ENCODE results near the gene CHRND. TPM values are rescaled to one million over a fixed set of nuclear protein-coding genes. Genes with fewer than 3 reads are reported as not detected.

Gene CHRND
- total and polyA plus RNA-seq, 2 of the 8 experiments (the other 6 are each of a cell fraction or from before 2014, with no cell fraction given): 0.24 TPM; not detected in 1

DNA sequence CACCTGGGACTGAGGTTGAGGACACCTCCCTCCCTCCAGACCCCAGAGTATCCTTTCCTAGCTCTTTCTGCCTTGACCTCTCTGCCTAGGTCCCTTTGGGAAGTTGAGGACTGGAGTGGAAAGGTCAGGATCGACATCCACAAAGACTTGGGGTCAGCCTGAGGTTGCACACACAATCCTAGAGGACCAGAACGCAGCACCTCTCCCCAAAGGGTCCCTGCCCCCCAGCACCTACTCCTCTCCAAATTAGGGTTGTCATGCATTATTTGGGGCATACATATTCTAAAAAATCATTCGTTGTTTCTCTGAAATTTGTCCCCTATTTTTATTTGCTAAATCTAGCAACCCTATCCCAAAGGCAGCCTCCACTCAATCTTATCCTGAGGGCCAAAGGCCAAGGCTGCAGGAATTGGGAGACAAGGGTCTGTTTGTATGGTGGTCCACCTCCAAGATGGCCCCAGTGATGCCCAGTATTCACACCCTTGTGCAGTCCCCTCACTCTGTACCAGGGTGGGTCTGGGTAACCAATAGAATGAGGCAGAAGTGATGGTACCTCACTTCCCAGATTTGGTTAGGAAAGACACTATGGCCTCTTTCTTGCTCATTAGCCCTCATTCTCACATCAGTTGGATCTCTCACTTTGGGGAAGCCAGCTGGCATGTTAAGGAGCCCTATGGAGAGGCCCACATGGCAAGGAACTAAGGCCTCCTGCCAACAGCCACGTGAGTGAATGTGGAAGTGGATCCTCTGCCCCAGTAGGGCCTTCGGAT is 10.0 kb downstream of the CHRND start:
- Histone ChIP-seq H3K23me2 (ENCODE audit: low read depth, low read length) (0 out of 2 replicates have a peak, but pooled peaks cover 1% of the 10 kb centered on the region), H3K18ac (ENCODE audit: extremely low read depth, low read length) (no peak overlapping the region), H3K4ac (replicated peaks; ENCODE audit: insufficient read length, low read depth, low read length) (no peak overlapping the region), H3K27ac (ENCODE audit: low read depth, low read length) (no peak overlapping the region), H3K27me3 (replicated peaks in 1 of 4; ENCODE audit: control insufficient read depth in 3 of 4, extremely low read depth in 1 of 4, insufficient read depth in 3 of 4, low read length in 3 of 4) (no peaks in the 10 kb centered on the region), H2BK120ac (replicated peaks; ENCODE audit: low read depth, low read length) (no peak overlapping the region), H4K8ac (ENCODE audit: extremely low read depth, insufficient read depth, low read length) (no peak overlapping the region), H3K79me1 (ENCODE audit: low read depth, low read length) (no peaks in the 10 kb centered on the region), H2BK20ac (ENCODE audit: low read length) (no peak overlapping the region), H4K5ac (ENCODE audit: insufficient read length, low read depth, low read length) (no peak overlapping the region), H3K36me3 (ENCODE audit: control insufficient read depth in 2 of 4, insufficient read depth in 4 of 4, low read length in 3 of 4) (no peaks in the 10 kb centered on the region), H3K56ac (replicated peaks; ENCODE audit: insufficient read length, low read depth, low read length) (no peak overlapping the region), H3K9me3 (ENCODE audit: insufficient read depth in 2 of 2, low read depth in 1 of 2, low read length in 1 of 2) (0 out of 4 replicates have a peak, but pooled peaks cover 0 to 5% of the 10 kb centered on the region in 2 experiments), H4K20me1 (replicated peaks in 1 of 2; ENCODE audit: control insufficient read depth in 1 of 2, insufficient read depth in 2 of 2, low read length in 2 of 2) (no peaks in the 10 kb centered on the region), H2AFZ (ENCODE audit: low read length) (no peak overlapping the region), H3K4me2 (ENCODE audit: insufficient read depth in 1 of 2, low read depth in 2 of 2, low read length in 2 of 2) (no peak overlapping the region), H3K9ac (replicated peaks in 1 of 4; ENCODE audit: extremely low read depth in 1 of 4, low read depth in 3 of 4, low read length in 3 of 4) (no peak overlapping the region), H3K23ac (ENCODE audit: insufficient read length) (no peak overlapping the region), H3K14ac (ENCODE audit: insufficient read length) (no peak overlapping the region), H4K91ac (replicated peaks; ENCODE audit: insufficient read length, low read length) (no peak overlapping the region), H2BK15ac (ENCODE audit: low read length) (no peak overlapping the region), H2AK5ac (ENCODE audit: low read depth, low read length) (no peak overlapping the region), H3K4me1 (replicated peaks in 1 of 4; ENCODE audit: control insufficient read depth in 3 of 4, insufficient read depth in 4 of 4, low read length in 3 of 4) (peaks cover 0 to 18% (median 11%) of the 10 kb centered on the region in 4 experiments; a peak in 6 of 7 replicates), H3K4me3 (ENCODE audit: extremely low read depth in 1 of 4, insufficient read depth in 2 of 4, low read depth in 3 of 4, low read length in 4 of 4) (no peak overlapping the region), H2BK12ac (ENCODE audit: low read depth, low read length) (no peak overlapping the region), H2BK5ac (ENCODE audit: low read depth, low read length) (no peak overlapping the region), H3K79me2 (ENCODE audit: control insufficient read depth in 1 of 2, insufficient read depth in 2 of 2, low read length in 2 of 2) (no peaks in the 10 kb centered on the region)
- DNase-seq (ENCODE audit: low read depth in 1 of 2, low spot score in 2 of 2): no peak
- POLR2A ChIA-PET (ENCODE audit: partially characterized antibody): interaction anchor here (1.3 to 1.9 kb wide), 2 partner anchors 10 to 12 kb away, joined by 4 to 5 read pairs; partner anchors contain the start of gene CHRND
- CTCF ChIA-PET (ENCODE audit: partially characterized antibody): interaction anchor here (0.6 to 5.5 kb wide), 5 partner anchors 9 to 64 kb away, joined by 3 to 29 read pairs (median 21); partner anchors contain the start of genes CHRND and PRSS56
- FAIRE-seq: no peak
- WGBS, 2 experiments (ENCODE audit: extremely low coverage in 1 of 2, insufficient coverage in 1 of 2, insufficient read length in 1 of 2, insufficient replicate concordance in 2 of 2, low coverage in 1 of 2, low lambda C conversion rate in 2 of 2, missing lambda C conversion rate in 1 of 2): 92% methylated on average over 5 of the region's 5 CpGs; no CpG with 5 or more reads in 1 of the 2 experiments
- TF ChIP-seq RFX5 (IDR thresholded peaks at IDR 0.05; ENCODE audit: borderline replicate concordance, low read depth, low read length) (no peak), RNF2 (IDR thresholded peaks at IDR 0.05; ENCODE audit: borderline replicate concordance, low read depth, low read length, missing control alignments, poor library complexity, severe bottlenecking) (no peak), HDAC2 (IDR thresholded peaks at IDR 0.05; ENCODE audit: borderline replicate concordance in 1 of 2, low read depth in 2 of 2, low read length in 2 of 2) (no peak), YY1 (IDR thresholded peaks at IDR 0.05; ENCODE audit: low read depth, low read length) (no peak), TEAD4 (IDR thresholded peaks at IDR 0.05; ENCODE audit: low read depth, low read length) (no peak), GTF2F1 (IDR thresholded peaks at IDR 0.05; ENCODE audit: borderline replicate concordance, low read depth, low read length) (no peak)
- TF ChIP-seq, protein P1, sequence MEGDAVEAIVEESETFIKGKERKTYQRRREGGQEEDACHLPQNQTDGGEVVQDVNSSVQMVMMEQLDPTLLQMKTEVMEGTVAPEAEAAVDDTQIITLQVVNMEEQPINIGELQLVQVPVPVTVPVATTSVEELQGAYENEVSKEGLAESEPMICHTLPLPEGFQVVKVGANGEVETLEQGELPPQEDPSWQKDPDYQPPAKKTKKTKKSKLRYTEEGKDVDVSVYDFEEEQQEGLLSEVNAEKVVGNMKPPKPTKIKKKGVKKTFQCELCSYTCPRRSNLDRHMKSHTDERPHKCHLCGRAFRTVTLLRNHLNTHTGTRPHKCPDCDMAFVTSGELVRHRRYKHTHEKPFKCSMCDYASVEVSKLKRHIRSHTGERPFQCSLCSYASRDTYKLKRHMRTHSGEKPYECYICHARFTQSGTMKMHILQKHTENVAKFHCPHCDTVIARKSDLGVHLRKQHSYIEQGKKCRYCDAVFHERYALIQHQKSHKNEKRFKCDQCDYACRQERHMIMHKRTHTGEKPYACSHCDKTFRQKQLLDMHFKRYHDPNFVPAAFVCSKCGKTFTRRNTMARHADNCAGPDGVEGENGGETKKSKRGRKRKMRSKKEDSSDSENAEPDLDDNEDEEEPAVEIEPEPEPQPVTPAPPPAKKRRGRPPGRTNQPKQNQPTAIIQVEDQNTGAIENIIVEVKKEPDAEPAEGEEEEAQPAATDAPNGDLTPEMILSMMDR (IDR thresholded peaks at IDR 0.05; ENCODE audit: control extremely low read depth in 1 of 3, insufficient read depth in 1 of 3, low read depth in 1 of 3, low read length in 3 of 3): no peak
